Brain pericyte (primary cell): Measurements from ENCODE around the gene CCNYL1.
"Not testable (repeated sequence)": the region's sequence is repeated elsewhere in the genome, so short reads cannot be mapped to it uniquely, and the experiment has no call there.

Source experiments
- DNase-seq: peaks from one replicate; pipeline ENCODE4 v3.0.0-alpha.2; 2012; ENCODE audit warnings: low read depth, low spot score

CCNYL1 gene

GRCh38 chr2:207697411-207697810, 14.0 kb upstream of the CCNYL1 start:
- DNase-seq = no peak

DNA sequence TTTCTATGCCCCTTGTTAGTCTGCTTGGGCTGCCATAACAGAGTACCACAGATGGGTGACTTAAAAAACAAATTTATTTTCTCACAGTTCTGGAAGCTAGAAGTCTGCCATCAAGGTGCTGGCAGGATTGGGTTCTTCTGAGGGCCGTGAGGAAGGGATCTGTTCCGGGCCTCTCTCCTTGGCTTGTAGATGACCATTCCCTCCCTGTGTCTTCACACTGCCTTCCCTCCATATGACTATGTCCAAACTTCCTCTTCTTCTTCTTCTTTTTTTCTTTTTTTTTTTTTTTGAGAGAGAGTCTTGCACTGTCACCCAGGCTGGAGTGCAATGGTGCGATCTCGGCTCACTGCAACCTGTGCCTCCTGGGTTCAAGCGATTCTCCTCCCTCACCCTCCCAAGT, 13.1 kb upstream of the CCNYL1 start:
- DNase-seq = no peak

DNA sequence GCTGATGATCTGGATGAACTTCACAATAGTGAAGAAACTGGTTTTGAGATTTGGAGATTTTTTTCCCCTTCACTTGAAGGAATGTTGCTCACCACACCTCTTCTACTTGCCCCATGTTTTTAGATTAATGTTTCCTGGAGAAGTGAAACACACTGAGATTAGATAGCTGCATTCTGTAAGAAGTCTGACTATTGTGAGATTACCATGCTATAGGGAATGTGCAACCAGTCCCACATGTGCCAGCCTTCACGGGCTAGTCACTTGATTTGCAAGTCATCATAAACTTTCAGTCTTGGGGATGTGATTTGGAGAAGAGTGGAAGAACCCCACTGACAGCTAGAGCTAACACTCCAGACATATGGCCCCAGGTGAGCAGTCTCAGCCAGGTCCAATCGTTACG, 7.4 kb upstream of the CCNYL1 start:
- no peak for DNase-seq

- no peak for DNase-seq
These were observed 6.8 kb upstream of the CCNYL1 start for GRCh38 chr2:207704671-207705070.

DNA sequence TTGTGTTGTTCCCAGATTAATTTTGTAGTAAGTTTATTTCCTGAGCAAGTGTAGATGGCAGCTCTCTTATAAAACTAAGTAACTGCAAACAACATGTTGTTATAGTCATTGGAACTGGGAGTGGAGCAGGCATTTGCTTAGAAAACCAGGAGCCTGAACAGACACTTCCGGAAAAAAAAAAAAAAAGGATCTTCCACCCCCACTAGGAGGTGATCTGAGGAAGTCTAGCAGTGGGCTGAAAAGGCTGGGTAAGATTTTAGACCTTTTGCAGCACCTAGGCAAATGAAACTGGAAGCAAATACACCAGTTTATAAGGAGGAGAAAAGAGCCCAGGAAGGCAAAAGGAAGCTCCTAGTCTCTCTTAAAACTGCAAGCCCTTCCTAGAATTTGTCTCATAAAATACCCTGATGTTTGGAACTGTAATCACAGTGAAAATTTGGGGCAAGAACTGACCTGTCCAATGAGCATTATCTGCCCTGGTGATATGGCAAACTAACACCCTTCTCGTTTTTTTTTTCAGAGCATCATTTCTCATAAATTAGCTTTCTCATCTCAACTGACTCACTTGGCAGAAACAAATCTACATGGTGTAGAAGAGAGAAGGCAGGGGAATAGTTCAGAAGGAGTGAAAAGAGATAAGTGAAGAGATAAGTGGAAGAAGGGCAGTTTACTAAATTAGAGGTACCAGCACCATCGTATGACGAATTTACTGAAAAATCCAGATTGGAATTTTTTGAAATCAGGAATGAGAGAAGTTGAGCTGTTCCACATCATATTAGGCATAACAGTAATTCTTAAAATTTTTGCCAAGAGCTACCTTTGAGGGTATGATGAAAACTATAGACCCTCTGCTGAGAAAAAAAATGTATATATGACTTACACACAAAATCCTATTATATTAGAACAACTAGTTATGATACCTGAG, 4.2 kb upstream of the CCNYL1 start:
- DNase-seq = no peak

DNA sequence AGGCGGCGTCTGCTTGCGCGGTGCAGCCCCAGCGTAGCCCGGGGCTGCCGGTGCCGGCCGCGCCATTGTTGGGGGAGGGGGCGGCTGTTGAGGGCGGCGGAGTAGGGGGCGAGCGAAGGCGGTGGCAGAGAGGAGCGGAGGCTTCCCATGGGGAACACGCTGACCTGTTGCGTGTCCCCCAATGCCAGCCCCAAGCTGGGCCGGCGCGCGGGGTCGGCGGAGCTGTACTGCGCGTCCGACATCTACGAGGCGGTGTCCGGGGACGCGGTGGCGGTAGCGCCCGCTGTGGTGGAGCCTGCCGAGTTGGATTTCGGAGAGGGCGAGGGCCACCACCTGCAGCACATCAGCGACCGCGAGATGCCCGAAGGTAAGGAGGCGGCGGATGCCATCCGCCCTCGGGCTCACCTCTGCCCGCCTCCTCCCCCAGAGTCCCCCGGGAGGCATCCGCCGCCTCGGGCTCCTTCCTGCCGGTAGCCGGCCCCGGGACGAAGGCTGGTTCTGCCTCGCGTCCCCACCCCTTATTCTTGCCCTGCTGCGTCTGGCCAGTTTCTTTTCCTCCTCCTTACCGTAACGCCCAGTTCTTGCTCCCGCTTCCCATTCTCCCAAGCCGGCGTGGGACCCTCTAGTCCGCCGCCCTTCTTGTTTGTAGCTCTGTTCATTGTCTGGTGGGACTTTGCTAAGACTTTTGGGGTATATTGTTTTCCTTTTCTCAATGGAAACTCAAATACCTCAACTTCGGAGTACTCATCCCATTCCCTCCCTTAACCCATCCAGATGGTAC, 500 bp downstream of the CCNYL1 start:
- DNase-seq = no peak

GRCh38 chr2:207716056-207716455, 4.6 kb downstream of the CCNYL1 start:
- DNase-seq = no peak

DNA sequence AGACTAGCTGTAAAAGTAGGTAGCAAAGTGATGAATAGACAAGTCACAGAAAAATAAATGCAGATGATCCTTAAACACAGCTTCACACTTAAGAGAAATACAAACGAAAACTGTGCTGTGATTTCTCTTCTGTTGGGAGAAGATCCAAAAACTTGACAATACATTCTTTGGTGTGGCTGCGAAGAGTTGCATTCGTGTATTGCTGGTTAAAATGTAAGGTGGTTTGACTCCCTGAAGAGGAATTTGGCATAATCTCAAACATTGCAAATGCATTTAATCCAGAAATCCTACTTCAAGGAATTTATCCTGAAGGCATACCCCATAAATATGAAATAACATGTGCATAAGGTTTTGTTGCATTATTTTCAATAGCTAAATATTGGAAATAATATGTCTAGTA, 7.1 kb downstream of the CCNYL1 start:
- no peak for DNase-seq

- DNase-seq = no peak
These were observed 7.6 kb downstream of the CCNYL1 start for GRCh38 chr2:207719008-207719407.

GRCh38 chr2:207719655-207720054, 8.2 kb downstream of the CCNYL1 start:
- DNase-seq = not testable (repeated sequence)

GRCh38 chr2:207720517-207721187, 9.2 kb downstream of the CCNYL1 start:
- no peak for DNase-seq

- DNase-seq = no peak
These were observed 11.5 kb downstream of the CCNYL1 start for GRCh38 chr2:207722773-207723424.

DNA sequence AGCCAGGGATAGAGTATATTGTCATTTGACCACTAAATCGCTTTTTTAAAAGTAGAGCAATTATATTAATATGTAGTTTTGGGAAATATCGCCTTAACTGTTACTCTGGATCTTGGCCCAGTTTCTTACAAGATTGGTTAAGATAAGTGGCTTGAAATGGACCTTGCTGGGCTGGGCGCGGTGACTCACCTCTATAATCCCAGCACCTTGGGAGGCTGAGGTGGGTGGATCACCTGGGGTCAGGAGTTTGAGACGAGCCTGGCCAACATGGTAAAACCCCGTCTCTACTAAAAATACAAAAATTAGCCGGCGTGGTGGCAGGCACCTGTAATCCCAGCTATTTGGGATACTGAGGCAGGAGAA, 12.0 kb downstream of the CCNYL1 start:
- DNase-seq = not testable (repeated sequence)

- DNase-seq = no peak
These were observed 12.7 kb downstream of the CCNYL1 start for GRCh38 chr2:207724113-207724512.

GRCh38 chr2:207725873-207726578, 14.6 kb downstream of the CCNYL1 start:
- no peak for DNase-seq

GRCh38 chr2:207727261-207727660, 15.8 kb downstream of the CCNYL1 start:
- no peak for DNase-seq

- DNase-seq = no peak
These were observed 18.1 kb downstream of the CCNYL1 start for GRCh38 chr2:207729465-207729998.

DNA sequence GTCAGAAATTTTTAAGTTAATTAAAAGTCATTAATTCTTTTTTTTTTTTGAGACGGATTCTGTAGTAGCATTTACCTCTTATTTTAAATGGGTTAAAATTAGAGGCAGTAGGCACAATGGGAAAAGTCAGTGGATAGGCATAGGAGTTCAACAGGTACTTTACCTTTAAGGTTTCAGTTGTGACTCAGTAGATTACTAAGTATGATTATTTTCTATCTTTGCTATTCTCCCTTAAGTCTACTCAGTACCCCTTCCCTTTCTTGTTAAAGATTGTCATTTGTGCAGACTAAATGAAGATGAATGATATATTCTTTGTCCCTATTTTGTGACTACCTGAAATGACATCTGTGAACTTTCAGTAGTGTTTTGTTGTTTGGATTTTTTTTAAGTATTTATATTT, 19.7 kb downstream of the CCNYL1 start:
- no peak for DNase-seq

- no peak for DNase-seq
These were observed 22.3 kb downstream of the CCNYL1 start for GRCh38 chr2:207733597-207734240.

DNA sequence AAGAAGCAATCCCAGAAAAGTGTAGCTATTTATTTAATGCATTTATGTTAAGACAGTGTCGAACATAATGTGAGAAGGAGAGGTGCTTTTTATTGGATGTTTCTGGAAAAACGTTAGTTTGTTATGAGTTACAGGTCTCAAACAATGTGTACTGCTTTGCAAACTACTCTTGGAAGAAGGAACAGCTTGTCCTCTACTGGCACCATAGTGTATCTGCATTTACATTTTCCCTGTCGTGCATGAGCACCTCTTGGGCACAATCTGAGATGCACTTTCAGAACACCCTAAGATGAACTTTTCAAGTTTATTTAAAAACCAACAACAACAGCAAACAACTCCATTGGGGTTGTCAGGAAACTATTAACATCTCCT, 22.8 kb downstream of the CCNYL1 start:
- no peak for DNase-seq
